NB4 (cell line): ENCODE results near the gene C14orf119.

Experiments used
- CTCF ChIP-seq: IDR thresholded peaks from one replicate; pipeline ENCODE4 v1.5.1; 2012; ENCODE audit warnings: low read depth, low read length
- MYC ChIP-seq: IDR thresholded peaks from 2 replicates; pipeline ENCODE4 v1.6.1; 2011; ENCODE audit warnings: low read depth, low read length
- POLR2A ChIP-seq: IDR thresholded peaks from 2 replicates; pipeline ENCODE4 v1.6.1; 2011; ENCODE audit warnings: mild to moderate bottlenecking; ENCODE audit not compliant: insufficient read length; ENCODE audit errors: extremely low read depth

- TF ChIP-seq CTCF (no peak), POLR2A (no peak), MYC (no peak)
Observed at GRCh38 chr14:23078692-23079116, 16.6 kb upstream of the C14orf119 start.
